H1 (cell line): Measurements from ENCODE around the gene SH3BGRL. TPM values are rescaled to one million over a fixed set of nuclear protein-coding genes. Genes with fewer than 3 reads are reported as not detected.

Experiments used
- CTCF ChIA-PET: fragments of 300-600 bp; sonication (Branson Sonifier 250); formaldehyde crosslinking; loops from one replicate; lab custom pipeline; 2021; ENCODE audit not compliant: partially characterized antibody; lab: Charles Lee
- POLR2A ChIA-PET: fragments of 300-600 bp; sonication (Branson Sonifier 250); formaldehyde crosslinking; loops from one replicate; lab custom pipeline; 2021; ENCODE audit warnings: inconsistent platforms; ENCODE audit not compliant: partially characterized antibody; lab: Charles Lee
- DNase-seq, 2 experiments: peaks; one replicate each; pipeline versions ENCODE4 v3.0.0 to v3.0.0-alpha.2; 2010 to 2022; ENCODE audit warnings: low spot score in 2 of 2, low read depth in 1 of 2, mixed read lengths in 1 of 2
- FAIRE-seq: peaks from 2 replicates; lab custom pipeline; 2011; peaks lifted over from hg19 to GRCh38; lab: Jason Lieb, UNC
- H2AFZ ChIP-seq: 2 replicates; pipeline ENCODE4 v1.8.1; 2012; ENCODE audit warnings: low read length, inconsistent platforms
- H2AK5ac ChIP-seq: 2 replicates; pipeline ENCODE4 v1.6.1; 2013; ENCODE audit warnings: low read depth, low read length
- H2BK120ac ChIP-seq: replicated peaks from 2 replicates; pipeline ENCODE3; 2013; ENCODE audit warnings: low read depth, low read length, inconsistent platforms
- H2BK12ac ChIP-seq: 2 replicates; pipeline ENCODE4 v1.6.1; 2013; ENCODE audit warnings: low read depth, low read length
- H2BK15ac ChIP-seq: 2 replicates; pipeline ENCODE4 v1.6.1; 2013; ENCODE audit warnings: low read length
- H2BK20ac ChIP-seq: 2 replicates; pipeline ENCODE4 v1.6.1; 2013; ENCODE audit warnings: low read length
- H2BK5ac ChIP-seq: 2 replicates; pipeline ENCODE4 v1.6.1; 2013; ENCODE audit warnings: low read depth, low read length
- H3K14ac ChIP-seq: 2 replicates; pipeline ENCODE4 v1.6.1; 2013; ENCODE audit warnings: inconsistent platforms; ENCODE audit not compliant: insufficient read length
- H3K18ac ChIP-seq: 2 replicates; pipeline ENCODE4 v1.6.1; 2013; ENCODE audit warnings: low read length; ENCODE audit errors: extremely low read depth
- H3K23ac ChIP-seq: 2 replicates; pipeline ENCODE4 v1.6.1; 2013; ENCODE audit warnings: inconsistent platforms; ENCODE audit not compliant: insufficient read length
- H3K23me2 ChIP-seq: 2 replicates; pipeline ENCODE4 v1.6.1; 2013; ENCODE audit warnings: low read depth, low read length
- H3K27ac ChIP-seq: 2 replicates; pipeline ENCODE4 v1.6.1; 2011; ENCODE audit warnings: low read depth, low read length, inconsistent platforms
- H3K27me3 ChIP-seq, 4 experiments: replicated peaks in 1 of 4; 1 replicate in 1 of 4; 2 replicates in 3 of 4; pipeline versions ENCODE4 v1.6.1 to v1.8.1; 2011 to 2013; ENCODE audit warnings: low read length in 3 of 4, mild to moderate bottlenecking in 3 of 4, inconsistent platforms in 2 of 4, mixed read lengths in 2 of 4, moderate library complexity in 1 of 4; ENCODE audit not compliant: control insufficient read depth in 3 of 4, insufficient read depth in 3 of 4; ENCODE audit errors: extremely low read depth in 1 of 4
- H3K36me3 ChIP-seq, 4 experiments: 2 replicates each; pipeline versions ENCODE4 v1.6.1 to v1.8.1; 2011 to 2013; ENCODE audit warnings: mild to moderate bottlenecking in 4 of 4, low read length in 3 of 4, moderate library complexity in 2 of 4, control low read depth in 1 of 4, inconsistent platforms in 1 of 4; ENCODE audit not compliant: insufficient read depth in 4 of 4, control insufficient read depth in 2 of 4
- H3K4ac ChIP-seq: replicated peaks from 2 replicates; pipeline ENCODE3; 2013; ENCODE audit warnings: low read length, low read depth, mixed read lengths, inconsistent platforms; ENCODE audit not compliant: insufficient read length
- H3K4me1 ChIP-seq, 4 experiments: replicated peaks in 1 of 4; 1 replicate in 1 of 4; 2 replicates in 3 of 4; pipeline versions ENCODE4 v1.6.1 to v1.8.1; 2011 to 2013; ENCODE audit warnings: low read length in 3 of 4, inconsistent platforms in 2 of 4, mixed read lengths in 1 of 4; ENCODE audit not compliant: insufficient read depth in 4 of 4, control insufficient read depth in 3 of 4
- H3K4me2 ChIP-seq, 2 experiments: 2 replicates each; pipeline versions ENCODE4 v1.6.1 to v1.8.1; 2011 to 2013; ENCODE audit warnings: low read depth in 2 of 2, low read length in 2 of 2, control low read depth in 1 of 2, inconsistent platforms in 1 of 2, mild to moderate bottlenecking in 1 of 2; ENCODE audit not compliant: insufficient read depth in 1 of 2
- H3K4me3 ChIP-seq, 4 experiments: fragments of 200-600, 300-600 bp in 1 of 4; sonication (generic), shearing (Covaris generic), sonication (Bioruptor Twin) in 1 of 4; 2 replicates each; pipeline versions ENCODE4 v1.5.1 to v1.8.1; 2011 to 2016; ENCODE audit warnings: low read length in 4 of 4, low read depth in 3 of 4, control low read depth in 2 of 4, inconsistent platforms in 2 of 4, mild to moderate bottlenecking in 2 of 4, mixed read lengths in 1 of 4, moderate library complexity in 1 of 4; ENCODE audit not compliant: insufficient read depth in 2 of 4; ENCODE audit errors: extremely low read depth in 1 of 4
- H3K56ac ChIP-seq: replicated peaks from 2 replicates; pipeline ENCODE3; 2013; ENCODE audit warnings: low read depth, mild to moderate bottlenecking, mixed read lengths, low read length, inconsistent platforms; ENCODE audit not compliant: insufficient read length
- H3K79me1 ChIP-seq: 2 replicates; pipeline ENCODE4 v1.6.1; 2013; ENCODE audit warnings: low read depth, low read length, control low read depth
- H3K79me2 ChIP-seq, 2 experiments: 2 replicates each; pipeline versions ENCODE4 v1.6.1 to v1.8.1; 2012 to 2013; ENCODE audit warnings: low read length in 2 of 2, mild to moderate bottlenecking in 2 of 2, inconsistent platforms in 1 of 2; ENCODE audit not compliant: insufficient read depth in 2 of 2, control insufficient read depth in 1 of 2
- H3K9ac ChIP-seq, 4 experiments: replicated peaks in 1 of 4; 1 replicate in 1 of 4; 2 replicates in 3 of 4; pipeline versions ENCODE4 v1.6.1 to v1.8.1; 2011 to 2013; ENCODE audit warnings: low read depth in 3 of 4, low read length in 3 of 4, control low read depth in 2 of 4, mild to moderate bottlenecking in 2 of 4, moderate library complexity in 2 of 4, inconsistent platforms in 1 of 4; ENCODE audit errors: extremely low read depth in 1 of 4
- H3K9me3 ChIP-seq, 2 experiments: 2 replicates each; pipeline versions ENCODE4 v1.6.1 to v1.8.1; 2012 to 2013; ENCODE audit warnings: mild to moderate bottlenecking in 2 of 2, moderate library complexity in 2 of 2, control low read depth in 1 of 2, inconsistent platforms in 1 of 2, low read depth in 1 of 2, low read length in 1 of 2, mixed read lengths in 1 of 2; ENCODE audit not compliant: insufficient read depth in 2 of 2
- H4K20me1 ChIP-seq, 2 experiments: replicated peaks in 1 of 2; 2 replicates each; pipeline versions ENCODE3 to v1.8.1; 2011 to 2013; ENCODE audit warnings: inconsistent platforms in 2 of 2, low read length in 2 of 2, mild to moderate bottlenecking in 1 of 2; ENCODE audit not compliant: insufficient read depth in 2 of 2, control insufficient read depth in 1 of 2
- H4K5ac ChIP-seq: 2 replicates; pipeline ENCODE4 v1.6.1; 2013; ENCODE audit warnings: low read length, low read depth, mixed read lengths, inconsistent platforms; ENCODE audit not compliant: insufficient read length
- H4K8ac ChIP-seq: 2 replicates; pipeline ENCODE4 v1.8.0; 2013; ENCODE audit warnings: mild to moderate bottlenecking, moderate library complexity, low read length, inconsistent platforms; ENCODE audit not compliant: insufficient read depth; ENCODE audit errors: extremely low read depth
- H4K91ac ChIP-seq: replicated peaks from 2 replicates; pipeline ENCODE3; 2013; ENCODE audit warnings: low read length, mixed read lengths, inconsistent platforms; ENCODE audit not compliant: insufficient read length
- MAX ChIP-seq: IDR thresholded peaks from 2 replicates; pipeline ENCODE4 v1.6.1; 2012; ENCODE audit warnings: inconsistent platforms
- PHF8 ChIP-seq: fragments of 200-600 bp; sonication (generic); conservative IDR thresholded peaks from 2 replicates; pipeline ENCODE4 v1.7.1; 2012; ENCODE audit warnings: low read depth, mild to moderate bottlenecking, inconsistent platforms, low read length, moderate library complexity
- RXRA ChIP-seq: IDR thresholded peaks from 2 replicates; pipeline ENCODE4 v1.6.1; 2011; ENCODE audit warnings: low read depth, mild to moderate bottlenecking, low read length, moderate library complexity; ENCODE audit not compliant: insufficient read depth
- SAP30 ChIP-seq: fragments of 300-600 bp; sonication (generic); IDR thresholded peaks from 2 replicates; pipeline ENCODE4 v1.7.1; 2012; ENCODE audit warnings: low read length, moderate library complexity, mild to moderate bottlenecking, inconsistent platforms; ENCODE audit not compliant: insufficient read depth, insufficient replicate concordance
- SP2 ChIP-seq: IDR thresholded peaks from 2 replicates; pipeline ENCODE4 v1.6.1; 2012; ENCODE audit warnings: mild to moderate bottlenecking, low read length, inconsistent platforms
- SRF ChIP-seq: IDR thresholded peaks from 2 replicates; pipeline ENCODE4 v1.6.1; 2011; ENCODE audit warnings: mild to moderate bottlenecking, low read depth, low read length, moderate library complexity
- TAF7 ChIP-seq: optimal IDR thresholded peaks from 2 replicates; pipeline ENCODE3; 2011; ENCODE audit warnings: low read depth, mild to moderate bottlenecking, inconsistent platforms, low read length, moderate library complexity, borderline replicate concordance
- TEAD4 ChIP-seq: IDR thresholded peaks from 2 replicates; pipeline ENCODE4 v1.6.1; 2012; ENCODE audit warnings: low read depth, low read length, inconsistent platforms, mixed read lengths
- USF2 ChIP-seq: IDR thresholded peaks from 2 replicates; pipeline ENCODE4 v1.6.1; 2011; ENCODE audit warnings: low read length, improper control_type of control experiment
- WGBS, 2 experiments: shearing (Covaris generic) in 1 of 2; methylation state at CpG; one replicate each; pipeline versions ENCODE4 v1.1.6 to v1.1.7; 2013 to 2015; ENCODE audit warnings: low lambda C conversion rate in 2 of 2, mixed read lengths in 2 of 2, inconsistent platforms in 1 of 2, low coverage in 1 of 2, missing lambda C conversion rate in 1 of 2; ENCODE audit not compliant: insufficient replicate concordance in 2 of 2, insufficient coverage in 1 of 2, insufficient read length in 1 of 2; ENCODE audit errors: extremely low coverage in 1 of 2, missing lambda C conversion rate in 1 of 2; 5-methylcytosine and 5-hydroxymethylcytosine counted together
- polyA plus RNA-seq, 7 experiments: library from polyadenylated mRNA; depleted of rRNA in 3 of 7; stranded (reverse) in 5 of 7; unstranded in 2 of 7; fragments of >200 nt in 5 of 7; fragments of 200-250 nt in 2 of 7; gene quantifications; 1 replicate in 5 of 7; 2 replicates in 1 of 7; 4 replicates in 1 of 7; pipeline versions ENCODE4 v1.2.1 to v1.2.3, GENCODE V29; 2011 to 2013; ENCODE audit warnings: missing spikeins in 2 of 7, mixed read lengths in 2 of 7
- total RNA-seq: library from RNA; stranded (reverse); fragmentation: NEBNext Ultra II Directional; extraction: Animal tissue kit (Norgen Biotek cat#: 25700); gene quantifications from 2 replicates; pipeline ENCODE4 v1.2.1, GENCODE V29; 2021
- TF ChIP-seq, protein P1 (sequence below): IDR thresholded peaks from 2 replicates; pipeline ENCODE4 v1.6.1; 2011; ENCODE audit warnings: low read depth, mild to moderate bottlenecking, low read length; ENCODE audit not compliant: insufficient read depth

SH3BGRL gene
- total and polyA plus RNA-seq, 2 of the 8 experiments (the other 6 are each of a cell fraction or from before 2014, with no cell fraction given), result 36.3 to 49.6 TPM

GRCh38 chrX:81286608-81287007, 84.7 kb downstream of the SH3BGRL start:
- Histone ChIP-seq H3K79me2 (no peaks in the 10 kb centered on the region), H2BK20ac (no peak overlapping the region), H3K4ac (no peak overlapping the region), H2BK15ac (no peak overlapping the region), H4K5ac (no peak overlapping the region), H3K18ac (no peak overlapping the region), H3K4me2 (no peak overlapping the region)
- WGBS, 2 experiments, result 100% methylated on average over 1 of the region's 1 CpG; no CpG with 5 or more reads in 1 of the 2 experiments
- TF ChIP-seq RXRA (no peak), MAX (no peak), SP2 (no peak), SAP30 (no peak), TAF7 (no peak), PHF8 (no peak), TEAD4 (no peak), USF2 (no peak), SRF (no peak)
- TF ChIP-seq, protein P1, sequence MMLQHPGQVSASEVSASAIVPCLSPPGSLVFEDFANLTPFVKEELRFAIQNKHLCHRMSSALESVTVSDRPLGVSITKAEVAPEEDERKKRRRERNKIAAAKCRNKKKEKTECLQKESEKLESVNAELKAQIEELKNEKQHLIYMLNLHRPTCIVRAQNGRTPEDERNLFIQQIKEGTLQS, result no peak
- TF ChIP-seq, all 59 proteins: peak for 0
- H2AK5ac ChIP-seq, result no peak overlapping the region
- H3K23me2 ChIP-seq, result no peaks in the 10 kb centered on the region
- no peaks in the 10 kb centered on the region for H4K20me1 ChIP-seq
- H2BK5ac ChIP-seq, result no peak overlapping the region
- H3K79me1 ChIP-seq, result no peaks in the 10 kb centered on the region
- no peaks in the 10 kb centered on the region for H3K27me3 ChIP-seq
- H3K9me3 ChIP-seq, result peaks cover 3 to 6% of the 10 kb centered on the region in 2 experiments; a peak in 3 of 4 replicates
- FAIRE-seq (no peak), DNase-seq (no peak)
- H3K56ac ChIP-seq, result no peak overlapping the region
- no peak overlapping the region for H2BK120ac ChIP-seq
- H3K36me3 ChIP-seq, result peaks cover 0 to 2% (median 1%) of the 10 kb centered on the region in 4 experiments; a peak in 2 of 8 replicates
- H4K91ac ChIP-seq, result no peak overlapping the region
- H3K27ac ChIP-seq, result no peak overlapping the region
- H3K4me1 ChIP-seq, result no peaks in the 10 kb centered on the region
- no peak overlapping the region for H4K8ac ChIP-seq
- no peak overlapping the region for H3K9ac ChIP-seq
- no peak overlapping the region for H2AFZ ChIP-seq
- no peak overlapping the region for H2BK12ac ChIP-seq
- POLR2A ChIA-PET, result no interaction called here
- no peak overlapping the region for H3K4me3 ChIP-seq
- H3K23ac ChIP-seq, result no peak overlapping the region
- no peak overlapping the region for H3K14ac ChIP-seq
- CTCF ChIA-PET, result no interaction called here
